ENCODE data around the gene AP2A2.

DNA sequence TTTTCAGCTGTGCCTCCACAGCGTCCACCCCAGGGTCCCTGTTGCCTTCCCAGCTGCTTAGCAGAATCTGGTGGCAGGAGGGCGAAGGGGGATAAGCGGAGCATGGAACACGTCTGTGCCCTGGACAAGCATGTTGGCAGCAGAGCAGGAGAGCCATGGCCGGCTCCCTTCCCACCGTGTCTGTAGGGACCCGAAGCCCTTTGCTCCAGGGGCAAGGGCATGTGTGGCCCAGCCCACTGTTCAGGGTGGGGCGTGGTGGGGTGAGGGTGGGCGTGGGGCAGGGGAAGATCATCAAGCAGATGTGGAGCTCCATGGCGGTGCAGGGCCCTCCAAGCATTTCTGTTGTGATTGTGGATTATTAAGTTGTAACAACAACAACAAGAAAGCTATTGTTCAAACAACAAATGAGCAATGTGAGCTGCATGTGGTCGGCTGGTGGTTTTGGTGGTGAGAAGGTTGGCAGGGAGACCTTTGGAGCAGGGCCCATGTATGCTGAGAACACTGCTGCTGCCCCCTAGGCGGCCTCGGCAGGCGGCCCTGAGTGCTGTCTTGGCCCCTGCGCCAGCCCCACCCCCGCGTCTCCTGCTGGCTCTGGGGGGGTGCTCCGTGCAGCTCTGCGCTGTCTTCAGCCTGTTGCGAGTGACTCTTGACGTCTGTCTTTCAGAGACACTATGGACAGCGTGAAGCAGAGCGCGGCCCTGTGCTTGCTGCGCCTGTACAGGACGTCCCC, 50.9 kb downstream of the AP2A2 start:
- TF ChIP-seq CTCF (conservative IDR thresholded peaks at IDR 0.05; ENCODE audit: low read depth, low read length) (no peak), CEBPB (IDR thresholded peaks at IDR 0.05; ENCODE audit: low read depth, low read length) (no peak), SMC3 (IDR thresholded peaks at IDR 0.05; ENCODE audit: low read depth, low read length) (no peak), USF2 (IDR thresholded peaks at IDR 0.05; ENCODE audit: low read depth, low read length) (no peak), POLR2A (IDR thresholded peaks at IDR 0.05; ENCODE audit: low read depth, low read length) (no peak), FOS (IDR thresholded peaks at IDR 0.05; ENCODE audit: low read depth, low read length) (no peak), CHD1 (IDR thresholded peaks at IDR 0.05; ENCODE audit: low read depth, low read length) (no peak), RAD21 (IDR thresholded peaks at IDR 0.05; ENCODE audit: low read length) (no peak), MXI1 (IDR thresholded peaks at IDR 0.05; ENCODE audit: borderline replicate concordance, low read depth, low read length) (no peak), MAFK (IDR thresholded peaks at IDR 0.05; ENCODE audit: low read depth, low read length) (no peak), RCOR1 (IDR thresholded peaks at IDR 0.05; ENCODE audit: insufficient replicate concordance, low read length) (no peak)

Measured in IMR-90 (cell line).